Stimulated activated CD4-positive, alpha-beta T cell treated with anti-CD3 and anti-CD28 coated beads, Interleukin-4, amount 100 ng/mL, for 48 hours (primary cell): ENCODE measurements around the gene TOPAZ1.
A peak's percentile ranks its signal among the peaks of the same experiment; 100 is the strongest.

ENCODE experiments used
- DNase-seq, 2 donors: peaks; one replicate each; pipeline ENCODE4 v3.0.0-alpha.2; 2020; ENCODE audit warnings: low read depth in 2 of 2

The TOPAZ1 gene

DNA sequence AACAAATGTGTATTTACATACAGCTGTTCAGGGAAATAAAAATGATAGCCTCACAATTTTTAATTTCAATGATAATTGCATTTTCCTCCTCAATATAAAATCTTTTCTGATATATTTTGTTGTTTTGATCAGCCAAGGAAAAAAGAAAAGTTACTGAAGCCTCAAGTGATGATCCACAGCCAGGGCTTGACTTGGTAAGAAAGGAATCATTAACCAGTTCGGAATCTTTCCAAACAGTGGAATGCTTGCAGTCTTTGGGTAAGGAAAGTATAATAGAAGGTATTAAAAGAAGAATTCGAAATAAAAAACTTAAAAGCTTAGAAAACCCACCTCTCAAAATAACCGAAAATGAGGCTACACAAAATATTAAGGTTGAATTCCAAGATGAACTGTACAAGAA, 1.0 kb downstream of the TOPAZ1 start:
- DNase-seq = no peak

DNA sequence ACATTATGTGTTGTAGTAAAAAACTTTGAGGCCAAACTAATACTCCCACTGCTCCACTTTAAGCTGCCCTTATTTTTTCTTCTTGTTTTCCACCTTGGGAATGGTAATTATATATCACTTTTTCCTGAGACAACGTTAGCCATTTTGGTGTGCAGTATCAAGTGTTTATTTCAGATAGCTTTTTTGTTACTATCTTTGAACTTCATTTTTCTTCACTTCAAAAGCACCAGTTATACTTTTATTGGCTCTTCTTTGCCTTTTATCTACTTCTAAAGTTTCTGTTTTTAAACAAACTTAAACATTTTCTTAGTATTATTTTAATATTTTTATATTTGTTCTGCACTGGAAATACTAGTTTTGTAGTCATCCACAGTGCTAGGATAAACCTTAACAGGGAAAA, 6.5 kb downstream of the TOPAZ1 start:
- no peak for DNase-seq

DNA sequence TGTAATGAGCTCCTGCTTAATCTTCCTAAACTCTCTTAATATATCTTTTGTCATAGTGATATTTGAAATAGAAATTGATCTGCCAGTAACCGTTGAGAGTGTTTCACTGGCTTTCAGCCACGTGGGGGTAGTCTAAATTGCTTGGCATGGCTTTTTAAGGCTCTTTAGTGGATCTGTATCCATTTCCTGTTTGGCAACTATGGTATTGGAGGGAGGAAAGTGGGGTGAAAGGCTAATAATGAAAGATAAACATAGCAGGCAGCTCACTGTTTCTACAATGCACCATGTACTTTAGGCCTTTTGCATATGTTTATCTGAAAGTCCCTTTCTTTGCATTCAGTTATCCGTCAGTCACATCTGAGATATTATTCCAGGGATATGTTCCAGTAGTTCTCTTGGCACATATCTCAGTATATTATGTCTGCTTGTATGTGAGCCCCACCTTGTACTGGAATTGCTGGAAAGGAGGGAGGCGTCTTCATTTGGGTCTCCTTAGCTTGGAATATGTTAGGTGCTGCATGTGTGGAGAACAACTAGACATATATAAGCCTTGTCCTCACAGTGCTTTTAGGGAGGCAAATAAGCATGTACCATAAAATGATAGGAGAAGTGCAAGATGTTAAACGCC, 10.8 kb downstream of the TOPAZ1 start:
- no peak for DNase-seq

DNA sequence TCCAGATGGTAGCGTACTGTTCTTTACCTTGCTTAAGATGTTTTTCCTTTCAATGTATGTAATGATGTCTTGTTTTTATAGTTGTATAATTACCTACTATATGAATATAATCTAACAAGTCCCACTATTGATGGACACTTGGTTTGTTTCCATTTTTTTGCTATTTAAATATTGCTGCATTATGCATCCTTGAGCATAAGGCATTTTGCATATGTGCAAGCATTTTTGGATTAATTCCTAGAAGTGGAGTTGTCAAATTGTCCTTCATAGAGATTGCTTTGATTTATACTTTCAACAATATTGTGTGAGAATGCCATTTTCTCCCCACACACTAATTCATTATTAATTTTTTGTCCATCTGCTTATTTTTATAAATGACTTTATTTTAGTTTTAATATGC, 17.7 kb downstream of the TOPAZ1 start:
- no peak for DNase-seq

DNA sequence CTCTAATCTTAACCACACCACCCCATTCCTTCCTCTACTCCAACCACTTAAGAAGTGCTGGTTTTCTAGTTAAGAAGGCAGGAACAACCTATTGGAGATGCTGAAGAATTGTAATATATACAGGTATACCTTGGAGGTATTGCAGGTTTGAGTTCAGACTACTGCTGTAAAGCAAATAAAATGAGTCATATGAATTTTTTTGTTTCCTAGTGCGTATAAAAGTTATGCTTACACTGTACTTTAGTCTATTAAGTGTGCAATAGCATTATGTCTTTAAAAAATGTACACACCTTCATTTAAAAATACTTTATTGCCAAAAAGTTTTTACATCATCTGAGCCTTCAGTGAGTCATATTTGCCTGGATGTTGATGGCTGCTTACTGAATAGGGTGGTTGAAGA, 22.5 kb downstream of the TOPAZ1 start:
- no peak for DNase-seq

DNA sequence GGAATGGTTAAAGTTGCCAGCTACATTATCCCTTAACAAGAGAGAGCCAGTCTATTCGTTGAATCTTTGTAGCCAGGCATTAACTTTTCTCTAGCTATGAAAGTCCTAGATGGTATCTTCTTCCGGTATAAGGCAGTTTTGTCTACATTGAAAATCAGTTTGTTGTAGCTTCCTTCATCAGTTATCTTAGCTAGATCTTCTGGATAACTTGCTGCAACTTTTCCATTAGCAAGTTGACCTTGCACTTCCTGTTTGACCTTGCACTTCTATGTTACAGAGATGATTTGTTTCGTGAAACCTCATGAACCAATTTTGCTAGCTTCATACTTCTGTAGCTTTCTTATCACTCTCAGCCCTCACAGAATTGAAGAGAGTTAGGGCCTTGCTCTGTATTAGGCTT, 24.1 kb downstream of the TOPAZ1 start:
- no peak for DNase-seq

DNA sequence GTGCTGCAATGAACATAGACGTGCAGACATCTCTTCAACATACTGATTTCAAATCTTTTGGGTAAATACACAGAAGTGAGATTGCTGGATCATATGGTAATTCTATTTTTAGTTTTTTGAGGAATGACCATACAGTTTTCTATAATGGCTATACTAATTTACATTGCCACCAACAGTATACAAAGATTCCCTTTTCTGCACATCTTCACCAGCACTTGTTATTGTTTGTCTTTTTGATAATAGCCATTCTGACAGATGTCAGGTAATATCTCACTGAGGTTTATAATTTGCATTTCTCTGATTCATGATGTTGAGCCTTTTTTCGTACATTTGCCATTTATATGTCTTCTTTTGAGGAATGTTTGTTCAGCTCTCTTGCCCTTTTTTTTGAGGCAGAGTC, 30.5 kb downstream of the TOPAZ1 start:
- no peak for DNase-seq

DNA sequence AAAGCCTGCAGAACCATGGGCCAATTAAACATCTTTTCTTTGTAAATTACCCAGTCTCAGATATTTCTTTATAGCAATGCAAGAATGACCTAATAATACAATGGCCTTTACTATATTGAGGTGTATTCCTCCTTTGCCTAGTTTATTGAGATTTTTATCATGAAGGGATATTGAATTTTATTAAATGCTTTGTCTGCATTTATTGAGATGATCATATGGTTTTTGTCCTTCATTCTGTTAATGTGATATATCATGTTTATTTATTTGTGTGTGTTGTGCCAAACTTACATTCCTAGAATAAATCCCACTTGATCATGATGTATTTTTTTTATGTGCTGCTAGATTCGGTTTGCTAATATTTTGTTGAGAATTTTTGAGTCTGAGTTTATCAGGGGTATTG, 36.2 kb downstream of the TOPAZ1 start:
- DNase-seq = no peak

DNA sequence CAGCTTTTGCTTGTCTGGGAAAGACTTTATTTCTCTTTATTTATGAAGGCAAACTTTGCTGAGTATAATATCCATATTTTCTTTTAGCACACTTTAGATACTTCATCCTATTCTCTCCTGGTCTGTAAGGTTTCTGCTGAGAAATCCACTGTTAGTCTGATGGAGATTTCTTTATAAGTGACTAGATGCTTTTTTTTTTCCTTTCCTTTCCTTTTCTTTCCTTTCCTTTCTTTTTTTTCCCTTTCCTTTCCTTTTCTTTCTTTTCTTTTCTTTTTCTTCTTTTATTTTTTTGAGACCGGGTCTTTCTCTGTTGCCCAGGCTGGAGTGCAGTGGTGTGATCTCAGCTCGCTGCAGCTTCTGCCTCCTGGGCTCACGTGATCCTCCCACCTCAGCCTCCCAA, 38.4 kb downstream of the TOPAZ1 start:
- no peak for DNase-seq

DNA sequence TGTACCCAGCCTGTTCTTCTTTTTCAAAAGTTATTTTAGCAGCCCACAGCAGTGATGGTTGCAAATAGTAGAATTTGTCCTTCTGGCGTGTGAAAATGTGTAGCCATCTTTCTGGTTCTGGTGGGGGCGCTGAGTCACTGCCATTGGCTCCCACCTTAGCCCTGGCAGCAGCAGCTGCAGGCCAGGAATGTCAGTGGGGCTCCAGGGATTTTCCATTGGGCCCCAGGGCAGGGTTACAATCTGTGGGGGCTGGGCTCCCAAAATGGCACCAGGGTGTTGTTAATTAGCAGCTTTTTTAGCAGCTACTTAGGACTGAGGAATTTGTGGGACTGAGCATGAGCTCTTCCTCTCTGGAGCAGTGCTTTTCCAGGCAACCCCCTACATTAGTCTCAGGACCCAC, 38.9 kb downstream of the TOPAZ1 start:
- DNase-seq = no peak

DNA sequence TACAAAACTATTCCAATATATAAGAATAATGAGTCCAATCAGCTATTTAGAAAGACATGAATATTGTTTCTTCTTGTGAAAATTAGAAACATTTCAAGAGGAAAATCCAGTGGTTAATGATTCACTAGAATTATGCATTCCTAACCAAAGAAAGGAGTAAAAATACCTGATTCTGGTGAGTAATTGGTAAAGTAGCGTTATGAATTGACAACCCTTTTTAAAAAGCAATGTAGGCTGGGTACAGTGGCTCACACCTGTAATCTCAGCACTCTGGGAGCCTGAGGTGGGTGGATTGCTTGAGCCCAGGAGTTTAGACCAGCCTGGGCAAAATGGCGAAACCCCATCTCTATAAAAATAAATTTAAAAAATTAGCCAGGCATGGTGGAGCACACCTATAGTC, 43.3 kb downstream of the TOPAZ1 start:
- DNase-seq = no peak

DNA sequence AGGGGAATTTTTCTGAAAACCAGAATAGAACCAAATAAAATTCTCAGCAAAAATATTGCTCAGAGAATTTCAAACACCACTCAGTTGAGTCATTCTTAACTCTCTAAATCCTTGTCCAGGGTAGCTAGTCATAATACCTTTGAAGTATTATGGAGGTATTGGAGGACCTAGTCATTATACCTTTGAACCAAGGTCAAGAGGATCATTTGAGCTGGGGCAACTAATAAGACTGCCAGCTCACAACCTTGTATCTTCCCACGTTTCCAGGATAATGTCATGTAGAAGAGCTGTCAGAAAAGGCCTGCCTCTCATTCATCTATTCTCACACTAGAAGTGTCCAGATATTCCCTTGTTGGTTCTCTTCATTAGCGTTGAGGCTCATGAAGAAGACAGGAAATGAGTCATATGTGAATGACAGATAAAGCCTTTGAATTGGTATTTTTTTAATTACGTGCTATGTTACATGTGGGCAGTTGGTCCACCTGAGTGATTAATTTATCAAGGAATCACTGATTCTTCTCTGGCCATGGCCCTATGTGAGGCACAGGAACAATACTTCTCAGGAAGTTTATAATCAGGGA, 48.3 kb downstream of the TOPAZ1 start:
- no peak for DNase-seq

DNA sequence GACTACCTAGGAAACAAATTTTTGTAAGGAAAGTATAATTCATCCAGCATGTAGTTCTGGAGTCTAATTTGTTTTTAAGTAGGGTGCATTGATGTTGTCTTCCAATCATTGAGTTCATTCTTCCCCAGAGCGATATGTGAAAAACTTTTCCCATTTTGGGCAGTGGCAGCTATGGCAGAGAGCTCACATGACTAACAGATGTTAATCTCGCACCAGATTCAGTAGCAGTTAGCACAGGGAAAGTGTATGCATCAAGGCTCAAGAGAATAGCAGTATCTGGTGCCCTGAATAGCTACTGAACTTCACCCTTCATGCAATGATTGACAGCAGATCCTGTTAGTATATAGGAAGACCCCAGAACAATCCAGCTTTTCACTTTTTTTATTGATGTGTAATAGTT, 50.6 kb downstream of the TOPAZ1 start:
- DNase-seq = no peak

DNA sequence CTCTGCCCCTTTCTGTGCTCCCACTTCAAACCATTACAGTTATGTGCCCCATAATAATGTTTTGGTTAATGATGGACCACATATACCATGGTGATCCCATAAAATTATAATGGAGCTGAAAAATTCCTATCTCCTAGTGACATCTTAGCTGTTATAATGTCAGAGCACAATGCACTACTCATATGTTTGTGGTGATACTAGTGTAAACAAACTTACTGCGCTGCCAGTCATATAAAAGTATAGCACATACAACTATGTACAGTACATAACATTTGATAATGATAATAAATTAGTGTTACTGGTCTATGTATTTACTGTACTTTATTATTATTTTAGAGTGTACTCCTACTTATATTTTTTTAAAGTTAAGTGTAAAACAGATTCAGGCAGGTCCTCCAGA, 51.3 kb downstream of the TOPAZ1 start:
- DNase-seq = no peak

DNA sequence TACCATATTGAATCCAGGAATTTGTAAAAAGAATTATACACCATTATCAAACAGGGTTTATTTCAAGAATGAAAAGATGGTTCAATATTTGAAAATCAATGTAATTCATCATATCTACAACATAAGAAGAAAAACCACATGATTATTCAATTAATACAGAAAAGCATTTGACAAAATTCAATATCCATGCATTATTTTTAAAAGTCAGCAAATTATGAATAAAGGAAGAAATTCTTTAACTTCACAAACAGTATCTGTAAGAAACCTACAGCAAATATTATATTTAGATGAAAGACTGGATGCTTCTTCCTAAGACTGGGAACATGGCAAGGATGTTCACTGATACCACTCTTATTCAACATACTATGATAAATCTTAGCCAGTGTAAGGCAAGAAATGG, 55.6 kb downstream of the TOPAZ1 start:
- DNase-seq = no peak

DNA sequence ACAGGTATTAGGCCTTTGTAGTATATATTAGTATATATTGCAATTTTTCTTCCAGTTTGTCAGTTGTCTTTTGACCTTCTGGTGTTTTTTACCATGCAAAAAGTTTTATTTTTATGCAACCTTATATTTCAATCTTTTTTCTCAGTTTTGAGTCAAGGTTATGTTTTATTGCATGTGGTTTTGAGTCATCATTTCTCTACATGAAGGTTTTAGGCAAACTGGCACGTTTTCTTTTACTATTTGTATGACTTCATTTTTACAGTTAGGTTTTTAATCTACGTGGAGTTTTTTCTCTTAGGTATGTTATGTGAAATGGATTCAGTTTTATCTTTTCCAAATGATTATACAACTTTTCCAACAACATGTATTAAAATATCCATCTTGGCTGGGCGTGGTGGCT, 60.1 kb downstream of the TOPAZ1 start:
- no peak for DNase-seq

DNA sequence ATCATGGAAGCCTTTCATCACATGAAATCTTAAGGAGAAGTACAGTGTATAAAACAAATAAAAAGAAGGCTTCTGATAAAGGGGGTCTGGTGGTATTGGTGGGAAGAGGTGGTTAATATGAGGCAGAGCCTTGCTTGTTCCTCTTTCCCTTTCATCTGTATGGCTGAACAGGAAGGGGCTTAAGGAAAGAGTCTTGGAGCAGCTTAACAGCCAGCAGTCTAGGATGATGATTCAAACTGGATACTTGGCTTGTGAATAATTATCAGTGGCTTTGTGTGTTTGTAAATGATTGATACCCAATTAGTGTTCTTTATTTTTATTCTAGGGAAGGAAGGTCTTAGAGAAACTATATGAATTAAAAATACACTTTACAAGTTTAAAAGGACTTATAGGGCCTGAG, 67.8 kb downstream of the TOPAZ1 start:
- no peak for DNase-seq

DNA sequence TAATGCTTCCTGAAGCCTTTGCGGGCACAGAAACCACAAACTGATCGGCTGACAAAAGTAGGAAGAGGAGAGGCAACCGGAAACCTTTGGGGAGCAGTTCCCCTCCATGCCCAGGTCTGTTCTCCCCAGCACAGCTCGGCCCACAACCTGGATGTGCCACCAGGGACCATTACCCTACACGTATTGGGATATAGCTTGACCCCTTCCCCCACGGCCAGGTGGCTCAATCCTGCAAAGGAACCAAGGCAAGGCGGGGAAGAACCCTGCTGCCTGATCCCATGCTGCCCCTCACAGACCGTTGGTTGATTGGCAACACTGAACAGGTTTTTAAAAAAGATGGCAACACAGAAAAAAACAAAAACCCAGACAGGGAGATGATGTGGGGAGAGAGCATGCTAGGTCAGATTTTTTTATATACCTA, 77.2 kb downstream of the TOPAZ1 start:
- DNase-seq = no peak

DNA sequence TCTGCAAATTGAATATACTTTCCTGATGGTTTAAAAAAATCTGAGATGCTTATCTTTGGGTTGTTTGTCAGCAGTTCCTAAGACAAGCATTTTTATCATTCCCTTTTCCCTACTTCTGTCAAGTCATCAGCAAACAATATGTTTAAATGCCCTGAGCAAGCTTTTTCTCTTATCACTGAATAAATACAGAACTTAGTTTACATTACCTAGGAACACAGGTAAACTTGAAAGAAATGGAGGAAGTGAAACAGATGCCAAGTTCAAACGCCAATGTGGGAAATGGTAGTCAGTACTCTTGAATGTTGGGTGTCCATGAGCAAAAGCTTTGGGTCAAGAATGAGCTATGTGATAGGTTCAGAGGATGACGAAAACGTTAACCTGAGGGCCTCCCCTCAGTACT, 79.6 kb downstream of the TOPAZ1 start:
- no peak for DNase-seq

DNA sequence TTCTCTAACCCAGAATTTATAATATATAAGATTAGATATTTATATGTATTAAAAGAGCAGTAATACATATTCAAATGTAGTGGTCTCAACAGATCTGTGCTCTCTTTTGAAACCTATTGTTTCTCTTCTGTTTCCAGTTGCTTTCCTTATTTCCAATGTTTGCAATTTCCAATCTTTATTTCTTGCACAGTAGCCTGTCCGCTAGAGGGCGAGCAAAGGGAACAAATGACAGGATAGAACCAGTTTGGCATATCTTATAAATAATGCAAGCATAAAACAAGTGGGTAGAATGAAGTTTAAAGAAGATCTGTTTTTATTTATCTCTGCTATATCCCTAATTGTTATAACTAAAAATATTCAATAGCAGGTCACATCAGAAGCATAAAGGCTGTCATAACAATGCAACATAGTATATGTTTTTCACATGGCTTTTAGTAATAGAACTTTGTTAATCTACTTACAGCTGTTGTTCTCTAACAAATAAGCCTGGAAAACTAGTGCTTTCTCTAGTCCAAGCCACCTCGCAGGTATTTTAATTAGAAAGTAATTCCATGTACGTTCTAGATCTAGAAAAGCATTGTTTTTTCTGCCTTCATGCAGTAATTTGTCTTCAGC, 81.8 kb downstream of the TOPAZ1 start:
- DNase-seq = peak; percentile 39 to 40

DNA sequence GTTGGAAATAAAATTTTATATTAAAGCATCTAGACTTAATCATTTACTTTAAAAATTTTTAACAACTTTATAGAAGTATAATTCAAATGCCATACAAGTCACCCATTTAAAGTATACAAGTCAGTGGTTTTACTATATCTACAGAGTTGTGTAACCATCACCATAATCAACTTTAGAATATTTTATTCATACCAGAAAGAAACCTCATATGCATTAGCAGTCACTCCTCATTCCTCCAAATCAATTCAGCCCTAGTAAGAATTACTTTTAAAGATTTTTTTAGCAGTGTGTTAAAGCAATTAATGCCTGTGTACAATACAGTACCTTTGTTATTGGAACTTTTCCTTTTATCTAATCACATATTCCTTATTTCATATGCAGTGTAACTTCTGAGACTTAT, 82.9 kb downstream of the TOPAZ1 start:
- no peak for DNase-seq

DNA sequence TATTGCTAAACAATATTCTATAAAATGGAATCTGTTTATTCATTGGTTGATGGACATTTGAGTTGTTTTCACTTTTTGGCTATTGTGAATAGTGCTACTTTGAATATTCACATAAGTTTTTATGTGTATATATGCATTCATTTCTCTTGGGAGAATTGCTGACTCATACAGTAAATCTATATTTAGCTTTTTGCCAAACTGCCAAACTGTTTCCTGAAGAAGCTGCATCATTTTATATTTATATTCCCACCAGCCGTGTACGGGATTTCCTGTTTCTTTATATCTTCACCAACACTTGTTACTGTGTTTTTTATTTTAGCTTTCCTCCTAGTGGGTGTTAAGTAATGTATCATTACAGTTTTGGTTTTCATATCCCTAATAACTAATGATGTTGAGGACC, 84.3 kb downstream of the TOPAZ1 start:
- DNase-seq = no peak

DNA sequence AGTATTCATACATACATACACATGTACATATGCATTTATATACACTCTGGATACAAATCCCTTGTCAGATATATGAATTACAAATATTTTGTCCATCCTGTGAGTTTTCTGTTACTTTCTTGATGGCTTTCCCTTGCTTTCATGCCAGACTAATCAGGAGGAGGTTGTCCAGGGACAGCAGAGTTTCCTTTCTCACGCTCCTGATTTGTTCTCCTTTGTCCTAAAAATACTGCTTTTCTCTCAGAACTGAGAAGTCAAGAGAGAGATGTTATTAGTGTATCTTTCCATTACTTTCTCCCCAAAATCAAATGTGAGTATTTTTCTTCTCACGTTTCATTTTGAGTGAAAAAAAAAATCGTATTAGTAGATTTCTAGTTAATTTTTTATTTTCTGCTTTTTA, 84.8 kb downstream of the TOPAZ1 start:
- DNase-seq = no peak

DNA sequence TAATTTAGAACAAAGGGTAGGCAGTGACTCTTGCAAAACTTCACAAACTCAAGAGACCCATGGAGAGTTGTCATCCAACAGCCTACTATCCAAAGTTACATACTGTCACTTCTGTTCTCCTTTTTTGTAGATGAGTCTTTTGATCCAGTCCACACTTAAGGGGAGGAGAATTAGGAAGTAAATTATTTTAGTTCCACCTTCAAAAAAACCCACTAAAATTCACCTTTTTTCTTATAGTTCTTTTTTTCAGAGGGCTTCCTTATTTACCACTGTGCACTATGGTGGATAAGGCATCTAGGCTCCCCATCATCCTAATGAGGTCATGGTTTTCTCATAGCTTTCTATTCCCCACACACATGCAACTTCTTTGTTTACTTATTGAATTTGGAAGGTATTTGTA, 88.3 kb downstream of the TOPAZ1 start:
- no peak for DNase-seq
